ENCODE data around the gene ELMO1.

ELMO1 gene

GRCh38 chr7:37081436-37081835, 367.2 kb downstream of the ELMO1 start:
- DNase-seq = no peak

- no peak for DNase-seq
Observed at GRCh38 chr7:37079420-37079819, 369.2 kb downstream of the ELMO1 start.

GRCh38 chr7:37076668-37077067, 372.0 kb downstream of the ELMO1 start:
- no peak for DNase-seq

GRCh38 chr7:37074370-37074769, 374.3 kb downstream of the ELMO1 start:
- DNase-seq = no peak

- DNase-seq = no peak
Observed at GRCh38 chr7:37071124-37071523, 377.5 kb downstream of the ELMO1 start.

- DNase-seq = no peak
Observed at GRCh38 chr7:37070471-37070870, 378.2 kb downstream of the ELMO1 start.

- DNase-seq = no peak
Observed at GRCh38 chr7:37070031-37070430, 378.6 kb downstream of the ELMO1 start.

GRCh38 chr7:37069336-37069735, 379.3 kb downstream of the ELMO1 start:
- no peak for DNase-seq

GRCh38 chr7:37068902-37069301, 379.8 kb downstream of the ELMO1 start:
- no peak for DNase-seq

- no peak for DNase-seq
Observed at GRCh38 chr7:37068038-37068437, 380.6 kb downstream of the ELMO1 start.

- no peak for DNase-seq
Observed at GRCh38 chr7:37065779-37066271, 382.8 kb downstream of the ELMO1 start.

- DNase-seq = no peak
Observed at GRCh38 chr7:37062560-37062859, 386.2 kb downstream of the ELMO1 start.

GRCh38 chr7:37061849-37062559, 386.7 kb downstream of the ELMO1 start:
- DNase-seq = no peak

GRCh38 chr7:37056234-37056912, 392.3 kb downstream of the ELMO1 start:
- DNase-seq = no peak

GRCh38 chr7:37054624-37055241, 393.9 kb downstream of the ELMO1 start:
- no peak for DNase-seq

- DNase-seq = peak; percentile 68
Observed at GRCh38 chr7:37052705-37053104, 396.0 kb downstream of the ELMO1 start.

GRCh38 chr7:37050801-37051200, 397.9 kb downstream of the ELMO1 start:
- DNase-seq = no peak

GRCh38 chr7:37048674-37049073, 400.0 kb downstream of the ELMO1 start:
- DNase-seq = no peak

- DNase-seq = no peak
Observed at GRCh38 chr7:37047260-37047659, 401.4 kb downstream of the ELMO1 start.

GRCh38 chr7:37046531-37047079, 402.1 kb downstream of the ELMO1 start:
- no peak for DNase-seq

GRCh38 chr7:37045681-37046179, 402.9 kb downstream of the ELMO1 start:
- DNase-seq = peak; percentile 49 to 55

- no peak for DNase-seq
Observed at GRCh38 chr7:37041461-37041860, 407.2 kb downstream of the ELMO1 start.

- DNase-seq = no peak
Observed at GRCh38 chr7:37040330-37040729, 408.3 kb downstream of the ELMO1 start.

Data from Kasumi-1 (cell line).